HG02870 (cell line): ENCODE data around the gene ZC3H6.

Experiments
- ATAC-seq: cut with Tn5 transposase; IDR thresholded peaks from one replicate; pipeline ENCODE4 v1.9.1; 2021; ENCODE audit warnings: mild to moderate bottlenecking, moderate library complexity; ENCODE audit not compliant: unreplicated experiment

ZC3H6 gene

GRCh38 chr2:112275311-112275886 lies at the start of gene ZC3H6:
ZC3H6 (plus strand) TSS chr2:112275597; CDS start chr2:112275995, 398 bp downstream.
- ATAC-seq = peak; percentile 91

- no peak for ATAC-seq
These were observed 46.0 kb upstream of the ZC3H6 start for GRCh38 chr2:112229348-112229747.

- no peak for ATAC-seq
These were observed 45.0 kb upstream of the ZC3H6 start for GRCh38 chr2:112230371-112230770.

GRCh38 chr2:112239862-112240261 lies 35.5 kb upstream of the ZC3H6 start:
- no peak for ATAC-seq

- ATAC-seq = no peak
These were observed 33.0 kb upstream of the ZC3H6 start for GRCh38 chr2:112242384-112242783.

- no peak for ATAC-seq
These were observed 32.2 kb upstream of the ZC3H6 start for GRCh38 chr2:112243233-112243632.

- no peak for ATAC-seq
These were observed 30.5 kb upstream of the ZC3H6 start for GRCh38 chr2:112244854-112245253.

GRCh38 chr2:112251271-112251670 lies 24.1 kb upstream of the ZC3H6 start:
- no peak for ATAC-seq

- ATAC-seq = no peak
These were observed 22.1 kb upstream of the ZC3H6 start for GRCh38 chr2:112253261-112253815.

GRCh38 chr2:112254466-112255240 lies 20.7 kb upstream of the ZC3H6 start, which contains the start of gene ZC3H8:
ZC3H8 (minus strand) TSS chr2:112255042; CDS start chr2:112254981, 61 bp downstream.
- ATAC-seq = peak; percentile 86

GRCh38 chr2:112255875-112256274 lies 19.5 kb upstream of the ZC3H6 start:
- ATAC-seq = no peak

GRCh38 chr2:112256654-112257053 lies 18.7 kb upstream of the ZC3H6 start:
- no peak for ATAC-seq

- ATAC-seq = no peak
These were observed 17.8 kb upstream of the ZC3H6 start for GRCh38 chr2:112257575-112257974.

GRCh38 chr2:112259509-112260294 lies 15.7 kb upstream of the ZC3H6 start:
- ATAC-seq = peak; percentile 41

GRCh38 chr2:112260295-112260625 lies 15.1 kb upstream of the ZC3H6 start:
- no peak for ATAC-seq

- ATAC-seq = no peak
These were observed 12.5 kb upstream of the ZC3H6 start for GRCh38 chr2:112262876-112263275.

- no peak for ATAC-seq
These were observed 6.8 kb upstream of the ZC3H6 start for GRCh38 chr2:112268547-112268946.

- ATAC-seq = no peak
These were observed 2.7 kb upstream of the ZC3H6 start for GRCh38 chr2:112272669-112273068.

GRCh38 chr2:112273349-112273748 lies 2.0 kb upstream of the ZC3H6 start:
- no peak for ATAC-seq

- ATAC-seq = peak; percentile 51
These were observed 733 bp downstream of the ZC3H6 start for GRCh38 chr2:112275887-112276773.
